Liver (tissue), 9 donors: ENCODE results near the gene MAPKAPK3. TPM values are rescaled to one million over a fixed set of nuclear protein-coding genes. Genes with fewer than 3 reads are reported as not detected.

ENCODE experiments used
- DNase-seq: peaks from one replicate; pipeline ENCODE4 v3.0.0-alpha.2; 2017; ENCODE audit warnings: low spot score
- H3K27ac ChIP-seq, 2 donors: one replicate each; pipeline ENCODE4 v1.7.0; 2013; ENCODE audit warnings: inconsistent platforms in 2 of 2, low read length in 2 of 2, control low read depth in 1 of 2, low read depth in 1 of 2, mild to moderate bottlenecking in 1 of 2
- H3K27me3 ChIP-seq, 4 donors: one replicate each; pipeline versions ENCODE4 v1.6.1 to v1.7.0; 2013; ENCODE audit warnings: low read length in 3 of 4, inconsistent platforms in 1 of 4, mild to moderate bottlenecking in 1 of 4, moderate library complexity in 1 of 4; ENCODE audit not compliant: control insufficient read depth in 4 of 4, insufficient read depth in 4 of 4
- H3K36me3 ChIP-seq, 4 donors: one replicate each; pipeline versions ENCODE4 v1.6.1 to v1.7.0; 2013; ENCODE audit warnings: low read length in 3 of 4, mild to moderate bottlenecking in 3 of 4, low read depth in 1 of 4, moderate library complexity in 1 of 4; ENCODE audit not compliant: control insufficient read depth in 4 of 4, insufficient read depth in 3 of 4
- H3K4me1 ChIP-seq, 4 donors: one replicate each; pipeline versions ENCODE4 v1.6.1 to v1.7.0; 2013; ENCODE audit warnings: low read length in 3 of 4, mild to moderate bottlenecking in 3 of 4, moderate library complexity in 1 of 4; ENCODE audit not compliant: control insufficient read depth in 4 of 4, insufficient read depth in 4 of 4
- H3K4me3 ChIP-seq, 3 donors: one replicate each; pipeline versions ENCODE4 v1.6.1 to v1.7.0; 2013; ENCODE audit warnings: low read length in 3 of 3, control low read depth in 1 of 3, low read depth in 1 of 3, mild to moderate bottlenecking in 1 of 3
- H3K9ac ChIP-seq, 2 donors: one replicate each; pipeline ENCODE4 v1.7.0; 2013; ENCODE audit warnings: low read length in 2 of 2, mild to moderate bottlenecking in 2 of 2, moderate library complexity in 2 of 2, control low read depth in 1 of 2, low read depth in 1 of 2
- H3K9me3 ChIP-seq, 4 donors: one replicate each; pipeline versions ENCODE4 v1.6.1 to v1.7.0; 2013; ENCODE audit warnings: low read length in 3 of 4; ENCODE audit not compliant: control insufficient read depth in 4 of 4
- EGR1 ChIP-seq, 2 donors: IDR thresholded peaks; 2 replicates each; pipeline ENCODE4 v1.6.1; 2016 to 2018; ENCODE audit warnings: antibody characterized with exemption in 2 of 2, low read depth in 2 of 2
- FOXA2 ChIP-seq: IDR thresholded peaks from 2 replicates; pipeline ENCODE4 v1.6.1; 2016; ENCODE audit warnings: antibody characterized with exemption
- GABPA ChIP-seq, 2 donors: IDR thresholded peaks in 1 of 2; conservative IDR thresholded peaks in 1 of 2; 2 replicates each; pipeline ENCODE4 v1.6.1; 2016; ENCODE audit warnings: antibody characterized with exemption in 2 of 2, mild to moderate bottlenecking in 1 of 2, moderate library complexity in 1 of 2
- HNF4A ChIP-seq, 2 donors: conservative IDR thresholded peaks; 2 replicates each; pipeline ENCODE4 v1.6.1; 2016; ENCODE audit warnings: antibody characterized with exemption in 2 of 2, mild to moderate bottlenecking in 2 of 2
- HNF4G ChIP-seq: IDR thresholded peaks from 2 replicates; pipeline ENCODE4 v1.6.1; 2016; ENCODE audit warnings: antibody characterized with exemption
- JUND ChIP-seq, 2 donors: IDR thresholded peaks; 2 replicates each; pipeline ENCODE4 v1.6.1; 2016; ENCODE audit warnings: antibody characterized with exemption in 2 of 2
- RAD21 ChIP-seq, 2 donors: IDR thresholded peaks; 2 replicates each; pipeline ENCODE4 v1.6.1; 2016; ENCODE audit warnings: antibody characterized with exemption in 2 of 2, mild to moderate bottlenecking in 2 of 2
- RXRA ChIP-seq, 2 donors: IDR thresholded peaks; 2 replicates each; pipeline ENCODE4 v1.6.1; 2017 to 2018; ENCODE audit warnings: antibody characterized with exemption in 2 of 2, mild to moderate bottlenecking in 1 of 2
- SP1 ChIP-seq: IDR thresholded peaks from 2 replicates; pipeline ENCODE4 v1.6.1; 2018; ENCODE audit warnings: antibody characterized with exemption, mild to moderate bottlenecking
- YY1 ChIP-seq: IDR thresholded peaks from 2 replicates; pipeline ENCODE4 v1.6.1; 2016; ENCODE audit warnings: antibody characterized with exemption, mild to moderate bottlenecking
- WGBS: extraction: QIAGEN DNeasy Blood & Tissue Kit; methylation state at CpG from one replicate; pipeline ENCODE4 v1.1.7; 2013; 5-methylcytosine and 5-hydroxymethylcytosine counted together
- polyA plus RNA-seq, 2 donors: library from polyadenylated mRNA; stranded (reverse) in 1 of 2; unstranded in 1 of 2; fragments of 200-250 nt in 1 of 2; fragments of >200 nt in 1 of 2; fragmentation: Nextera tagmentation in 1 of 2; extraction: Ambion mirVana in 1 of 2; gene quantifications; one replicate each; pipeline versions ENCODE4 v1.2.1 to v1.2.3, GENCODE V29; 2013 to 2015
- total RNA-seq, 2 donors: library from RNA; depleted of rRNA; stranded (reverse); fragments of >200 nt; gene quantifications; one replicate each; pipeline ENCODE4 v1.2.3, GENCODE V29; 2014
- TF ChIP-seq, protein P1 (sequence below): IDR thresholded peaks from 2 replicates; pipeline ENCODE4 v1.6.1; 2016; ENCODE audit warnings: antibody characterized with exemption
- TF ChIP-seq, protein P2 (sequence below): IDR thresholded peaks from 2 replicates; pipeline ENCODE4 v1.6.1; 2016; ENCODE audit warnings: antibody characterized with exemption, mild to moderate bottlenecking
- TF ChIP-seq, protein P3 (sequence below): fragments of 150-350 bp; IDR thresholded peaks from 2 replicates; pipeline ENCODE4 v1.5.1; 2017; ENCODE audit warnings: improper control_type of control experiment, low read depth, low read length; ENCODE audit not compliant: missing input control
- donor health status: healthy.
- donor health status: healthy.
- donor health status: healthy.
- donor health status: healthy.
- donor health status: healthy.

Gene MAPKAPK3
- total and polyA plus RNA-seq, 4 donors, result 13.9 to 32.9 (median 19.0) TPM

DNA sequence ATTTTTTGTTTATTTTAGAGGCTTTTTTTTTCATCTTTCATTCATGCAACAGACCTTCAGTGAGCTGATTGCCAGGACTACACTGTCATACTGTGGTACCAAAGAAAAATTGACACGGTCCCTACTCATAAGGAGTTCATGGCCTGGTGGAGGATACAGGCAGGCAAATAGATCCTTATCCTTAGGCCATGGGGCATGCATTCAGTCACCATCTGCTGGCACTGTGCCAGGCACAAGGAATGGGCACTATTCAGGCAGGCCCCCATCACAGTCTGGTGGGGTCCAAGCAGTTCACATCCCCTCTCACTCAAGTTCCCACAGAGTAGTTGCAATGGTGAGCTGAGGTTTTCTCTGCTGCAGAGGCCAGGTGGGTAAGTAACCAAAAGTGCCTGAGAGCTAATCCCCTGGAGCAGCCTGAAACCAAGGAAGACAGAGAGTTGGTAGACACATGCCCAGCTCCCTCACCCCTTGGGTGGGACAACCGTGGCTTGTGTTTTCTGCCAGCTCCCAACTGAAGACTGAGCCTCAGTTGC lies 22.6 kb upstream of the MAPKAPK3 start:
- H3K27me3 ChIP-seq, result no peaks in the 10 kb centered on the region

GRCh38 chr3:50599115-50599715 lies 17.7 kb upstream of the MAPKAPK3 start:
- Histone ChIP-seq H3K9me3 (no peaks in the 10 kb centered on the region), H3K27ac (peak overlapping the region; percentile 94 to 98), H3K27me3 (no peaks in the 10 kb centered on the region), H3K9ac (no peak overlapping the region), H3K36me3 (peaks cover 0 to 2% (median 0%) of the 10 kb centered on the region in 4 donors), H3K4me3 (no peak overlapping the region), H3K4me1 (peaks cover 24 to 58% (median 44%) of the 10 kb centered on the region in 4 donors)
- WGBS, result 82% methylated on average over 6 of the region's 6 CpGs
- TF ChIP-seq HNF4A (conservative IDR thresholded peaks at IDR 0.05), result no peak
- TF ChIP-seq HNF4G, result no peak
- TF ChIP-seq RXRA (IDR thresholded peaks at IDR 0.05), result peak; percentile 3 to 35
- TF ChIP-seq JUND (IDR thresholded peaks at IDR 0.05), result no peak
- TF ChIP-seq, protein P1, sequence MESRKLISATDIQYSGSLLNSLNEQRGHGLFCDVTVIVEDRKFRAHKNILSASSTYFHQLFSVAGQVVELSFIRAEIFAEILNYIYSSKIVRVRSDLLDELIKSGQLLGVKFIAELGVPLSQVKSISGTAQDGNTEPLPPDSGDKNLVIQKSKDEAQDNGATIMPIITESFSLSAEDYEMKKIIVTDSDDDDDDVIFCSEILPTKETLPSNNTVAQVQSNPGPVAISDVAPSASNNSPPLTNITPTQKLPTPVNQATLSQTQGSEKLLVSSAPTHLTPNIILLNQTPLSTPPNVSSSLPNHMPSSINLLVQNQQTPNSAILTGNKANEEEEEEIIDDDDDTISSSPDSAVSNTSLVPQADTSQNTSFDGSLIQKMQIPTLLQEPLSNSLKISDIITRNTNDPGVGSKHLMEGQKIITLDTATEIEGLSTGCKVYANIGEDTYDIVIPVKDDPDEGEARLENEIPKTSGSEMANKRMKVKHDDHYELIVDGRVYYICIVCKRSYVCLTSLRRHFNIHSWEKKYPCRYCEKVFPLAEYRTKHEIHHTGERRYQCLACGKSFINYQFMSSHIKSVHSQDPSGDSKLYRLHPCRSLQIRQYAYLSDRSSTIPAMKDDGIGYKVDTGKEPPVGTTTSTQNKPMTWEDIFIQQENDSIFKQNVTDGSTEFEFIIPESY, result no peak
- no peak for TF ChIP-seq RAD21 (IDR thresholded peaks at IDR 0.05)
- TF ChIP-seq YY1, result no peak
- no peak for TF ChIP-seq SP1
- DNase-seq, result no peak

More for the DNA sequence above, 22.6 kb upstream of the MAPKAPK3 start:
- WGBS, result 37% methylated on average over 2 of the region's 2 CpGs
- Histone ChIP-seq H3K36me3 (no peaks in the 10 kb centered on the region), H3K27ac (no peak overlapping the region), H3K4me1 (peaks cover 25 to 48% (median 41%) of the 10 kb centered on the region in 4 donors), H3K9ac (no peak overlapping the region), H3K4me3 (no peak overlapping the region), H3K9me3 (no peaks in the 10 kb centered on the region)
- TF ChIP-seq, protein P2, sequence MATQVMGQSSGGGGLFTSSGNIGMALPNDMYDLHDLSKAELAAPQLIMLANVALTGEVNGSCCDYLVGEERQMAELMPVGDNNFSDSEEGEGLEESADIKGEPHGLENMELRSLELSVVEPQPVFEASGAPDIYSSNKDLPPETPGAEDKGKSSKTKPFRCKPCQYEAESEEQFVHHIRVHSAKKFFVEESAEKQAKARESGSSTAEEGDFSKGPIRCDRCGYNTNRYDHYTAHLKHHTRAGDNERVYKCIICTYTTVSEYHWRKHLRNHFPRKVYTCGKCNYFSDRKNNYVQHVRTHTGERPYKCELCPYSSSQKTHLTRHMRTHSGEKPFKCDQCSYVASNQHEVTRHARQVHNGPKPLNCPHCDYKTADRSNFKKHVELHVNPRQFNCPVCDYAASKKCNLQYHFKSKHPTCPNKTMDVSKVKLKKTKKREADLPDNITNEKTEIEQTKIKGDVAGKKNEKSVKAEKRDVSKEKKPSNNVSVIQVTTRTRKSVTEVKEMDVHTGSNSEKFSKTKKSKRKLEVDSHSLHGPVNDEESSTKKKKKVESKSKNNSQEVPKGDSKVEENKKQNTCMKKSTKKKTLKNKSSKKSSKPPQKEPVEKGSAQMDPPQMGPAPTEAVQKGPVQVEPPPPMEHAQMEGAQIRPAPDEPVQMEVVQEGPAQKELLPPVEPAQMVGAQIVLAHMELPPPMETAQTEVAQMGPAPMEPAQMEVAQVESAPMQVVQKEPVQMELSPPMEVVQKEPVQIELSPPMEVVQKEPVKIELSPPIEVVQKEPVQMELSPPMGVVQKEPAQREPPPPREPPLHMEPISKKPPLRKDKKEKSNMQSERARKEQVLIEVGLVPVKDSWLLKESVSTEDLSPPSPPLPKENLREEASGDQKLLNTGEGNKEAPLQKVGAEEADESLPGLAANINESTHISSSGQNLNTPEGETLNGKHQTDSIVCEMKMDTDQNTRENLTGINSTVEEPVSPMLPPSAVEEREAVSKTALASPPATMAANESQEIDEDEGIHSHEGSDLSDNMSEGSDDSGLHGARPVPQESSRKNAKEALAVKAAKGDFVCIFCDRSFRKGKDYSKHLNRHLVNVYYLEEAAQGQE, result no peak
- TF ChIP-seq, protein P3, sequence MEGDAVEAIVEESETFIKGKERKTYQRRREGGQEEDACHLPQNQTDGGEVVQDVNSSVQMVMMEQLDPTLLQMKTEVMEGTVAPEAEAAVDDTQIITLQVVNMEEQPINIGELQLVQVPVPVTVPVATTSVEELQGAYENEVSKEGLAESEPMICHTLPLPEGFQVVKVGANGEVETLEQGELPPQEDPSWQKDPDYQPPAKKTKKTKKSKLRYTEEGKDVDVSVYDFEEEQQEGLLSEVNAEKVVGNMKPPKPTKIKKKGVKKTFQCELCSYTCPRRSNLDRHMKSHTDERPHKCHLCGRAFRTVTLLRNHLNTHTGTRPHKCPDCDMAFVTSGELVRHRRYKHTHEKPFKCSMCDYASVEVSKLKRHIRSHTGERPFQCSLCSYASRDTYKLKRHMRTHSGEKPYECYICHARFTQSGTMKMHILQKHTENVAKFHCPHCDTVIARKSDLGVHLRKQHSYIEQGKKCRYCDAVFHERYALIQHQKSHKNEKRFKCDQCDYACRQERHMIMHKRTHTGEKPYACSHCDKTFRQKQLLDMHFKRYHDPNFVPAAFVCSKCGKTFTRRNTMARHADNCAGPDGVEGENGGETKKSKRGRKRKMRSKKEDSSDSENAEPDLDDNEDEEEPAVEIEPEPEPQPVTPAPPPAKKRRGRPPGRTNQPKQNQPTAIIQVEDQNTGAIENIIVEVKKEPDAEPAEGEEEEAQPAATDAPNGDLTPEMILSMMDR, result no peak
- no peak for TF ChIP-seq FOXA2
- TF ChIP-seq JUND (IDR thresholded peaks at IDR 0.05), result no peak
- no peak for TF ChIP-seq GABPA (IDR thresholded peaks at IDR 0.05 in 1 of 2, conservative IDR thresholded peaks at IDR 0.05 in 1 of 2)
- no peak for TF ChIP-seq EGR1 (IDR thresholded peaks at IDR 0.05; ENCODE audit: low read depth in 2 of 2)
- no peak for TF ChIP-seq HNF4A (conservative IDR thresholded peaks at IDR 0.05)
- no peak for DNase-seq
